Breast epithelium (tissue), 4 donors: ENCODE results near the gene PRR5L. TPM values are rescaled to one million over a fixed set of nuclear protein-coding genes. Genes with fewer than 3 reads are reported as not detected.

ENCODE experiments used
- DNase-seq, 2 donors: peaks; one replicate each; pipeline ENCODE4 v3.0.0-alpha.2; 2019; ENCODE audit warnings: low spot score in 2 of 2
- H3K27ac ChIP-seq, 2 donors: fragments of 200-600 bp; sonication (generic) in 1 of 2; one replicate each; pipeline ENCODE4 v1.5.1; 2016 to 2019; ENCODE audit warnings: mild to moderate bottlenecking in 1 of 2
- H3K27me3 ChIP-seq, 2 donors: fragments of 200-600 bp; sonication (generic) in 1 of 2; one replicate each; pipeline versions ENCODE4 v1.5.1 to v1.6.0; 2017 to 2019; ENCODE audit warnings: control low read depth in 1 of 2, mild to moderate bottlenecking in 1 of 2
- H3K36me3 ChIP-seq: fragments of 200-600 bp; one replicate; pipeline ENCODE4 v1.5.1; 2019
- H3K4me1 ChIP-seq, 2 donors: fragments of 200-600 bp; sonication (generic); one replicate each; pipeline ENCODE4 v1.5.1; 2016 to 2019; ENCODE audit warnings: control low read depth in 1 of 2
- H3K4me3 ChIP-seq, 3 donors: fragments of 200-600 bp; sonication (generic); 1 replicate in 2 of 3; 2 replicates in 1 of 3; pipeline ENCODE4 v1.5.1; 2016 to 2019; ENCODE audit warnings: mild to moderate bottlenecking in 3 of 3, moderate library complexity in 2 of 3
- H3K9me3 ChIP-seq, 2 donors: fragments of 200-600 bp; sonication (generic) in 1 of 2; one replicate each; pipeline ENCODE4 v1.5.1; 2016 to 2019; ENCODE audit warnings: control low read depth in 1 of 2
- POLR2A ChIP-seq: fragments of 450-650 bp; IDR thresholded peaks from one replicate; pipeline ENCODE4 v1.6.1; 2016; ENCODE audit warnings: antibody characterized with exemption, mild to moderate bottlenecking, moderate library complexity
- POLR2AphosphoS5 ChIP-seq, 3 donors: sonication (generic); formaldehyde crosslinking; IDR thresholded peaks; one replicate each; pipeline ENCODE4 v1.6.1; 2017; ENCODE audit warnings: antibody characterized with exemption in 3 of 3
- intact Hi-C: fragments of 100-400 bp; cut with DNase I; formaldehyde crosslinking; loops from one replicate; pipeline ENCODE4 v1.15.1; 2023; ENCODE audit warnings: low total_unique reads
- total RNA-seq, 3 donors: library from RNA; depleted of rRNA; stranded (reverse); fragments of >200 nt; gene quantifications; one replicate each; pipeline ENCODE4 v1.1.0, GENCODE V29; 2016
- TF ChIP-seq, protein P1 (sequence below), 3 donors: fragments of 450-650 bp; IDR thresholded peaks; one replicate each; pipeline ENCODE4 v1.5.1; 2016 to 2017; ENCODE audit warnings: antibody characterized with exemption in 3 of 3, mild to moderate bottlenecking in 3 of 3, moderate library complexity in 3 of 3

PRR5L gene
- total RNA-seq, 3 donors from 2014 or later = 5.6 to 16.1 (median 16.0) TPM

DNA sequence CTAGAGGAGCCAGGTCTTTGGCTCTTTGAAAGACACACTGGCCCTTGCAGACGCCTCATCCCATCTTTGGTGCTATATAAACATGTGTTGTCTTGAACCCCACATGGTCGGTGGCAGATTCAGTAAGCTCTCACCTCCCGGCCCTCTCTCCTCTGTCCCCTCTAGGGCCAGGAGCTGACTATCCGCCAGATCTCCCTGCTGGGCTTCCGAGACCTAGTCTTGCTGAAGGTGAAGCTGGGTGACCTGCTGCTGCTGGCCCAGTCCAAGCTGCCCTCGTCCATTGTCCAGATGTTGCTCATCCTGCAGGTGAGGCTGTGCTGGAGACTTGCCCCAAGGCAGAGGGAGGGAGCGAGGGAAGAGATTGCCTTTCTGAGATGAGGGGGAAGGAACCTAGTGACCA is 150.0 kb downstream of the PRR5L start:
- no peak overlapping the region for H3K27ac ChIP-seq
- H3K36me3 ChIP-seq = no peaks in the 10 kb centered on the region
- peaks cover 5 to 15% of the 10 kb centered on the region in 2 donors for H3K4me1 ChIP-seq
- no peak for DNase-seq
- intact Hi-C loops = no loop called here
- H3K27me3 ChIP-seq = no peaks in the 10 kb centered on the region
- TF ChIP-seq POLR2A (no peak), POLR2AphosphoS5 (IDR thresholded peaks at IDR 0.05) (no peak)
- TF ChIP-seq, protein P1, sequence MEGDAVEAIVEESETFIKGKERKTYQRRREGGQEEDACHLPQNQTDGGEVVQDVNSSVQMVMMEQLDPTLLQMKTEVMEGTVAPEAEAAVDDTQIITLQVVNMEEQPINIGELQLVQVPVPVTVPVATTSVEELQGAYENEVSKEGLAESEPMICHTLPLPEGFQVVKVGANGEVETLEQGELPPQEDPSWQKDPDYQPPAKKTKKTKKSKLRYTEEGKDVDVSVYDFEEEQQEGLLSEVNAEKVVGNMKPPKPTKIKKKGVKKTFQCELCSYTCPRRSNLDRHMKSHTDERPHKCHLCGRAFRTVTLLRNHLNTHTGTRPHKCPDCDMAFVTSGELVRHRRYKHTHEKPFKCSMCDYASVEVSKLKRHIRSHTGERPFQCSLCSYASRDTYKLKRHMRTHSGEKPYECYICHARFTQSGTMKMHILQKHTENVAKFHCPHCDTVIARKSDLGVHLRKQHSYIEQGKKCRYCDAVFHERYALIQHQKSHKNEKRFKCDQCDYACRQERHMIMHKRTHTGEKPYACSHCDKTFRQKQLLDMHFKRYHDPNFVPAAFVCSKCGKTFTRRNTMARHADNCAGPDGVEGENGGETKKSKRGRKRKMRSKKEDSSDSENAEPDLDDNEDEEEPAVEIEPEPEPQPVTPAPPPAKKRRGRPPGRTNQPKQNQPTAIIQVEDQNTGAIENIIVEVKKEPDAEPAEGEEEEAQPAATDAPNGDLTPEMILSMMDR (IDR thresholded peaks at IDR 0.05) = no peak
- no peaks in the 10 kb centered on the region for H3K9me3 ChIP-seq
- H3K4me3 ChIP-seq = no peak overlapping the region

DNA sequence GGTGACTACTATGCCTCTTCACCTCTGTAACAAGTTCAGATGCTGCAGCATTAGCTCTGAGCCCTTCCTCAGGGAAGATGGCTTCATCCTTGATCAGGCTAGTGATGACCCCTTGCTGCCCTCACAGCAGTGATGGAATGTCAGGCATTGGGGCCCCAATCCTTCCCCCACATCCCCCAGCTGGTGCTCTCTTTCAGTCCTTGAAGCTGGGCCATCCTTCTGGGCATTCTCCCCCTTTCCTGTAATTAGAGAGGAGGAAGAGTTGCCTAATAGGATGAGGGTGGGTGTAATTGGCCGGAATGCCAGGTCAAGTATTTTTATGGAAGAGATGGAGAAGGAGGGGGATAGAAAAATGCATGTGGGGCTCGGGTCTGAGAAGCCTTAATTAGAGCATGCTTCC is 151.4 kb downstream of the PRR5L start:
- no peak overlapping the region for H3K4me3 ChIP-seq
- no peaks in the 10 kb centered on the region for H3K27me3 ChIP-seq
- intact Hi-C loops = no loop called here
- H3K9me3 ChIP-seq = no peaks in the 10 kb centered on the region
- H3K36me3 ChIP-seq = no peaks in the 10 kb centered on the region
- H3K4me1 ChIP-seq = peaks cover 5 to 20% of the 10 kb centered on the region in 2 donors
- DNase-seq = no peak
- no peak overlapping the region for H3K27ac ChIP-seq
- TF ChIP-seq POLR2AphosphoS5 (IDR thresholded peaks at IDR 0.05) (no peak), POLR2A (no peak)
- TF ChIP-seq, protein P1 (IDR thresholded peaks at IDR 0.05) = no peak

DNA sequence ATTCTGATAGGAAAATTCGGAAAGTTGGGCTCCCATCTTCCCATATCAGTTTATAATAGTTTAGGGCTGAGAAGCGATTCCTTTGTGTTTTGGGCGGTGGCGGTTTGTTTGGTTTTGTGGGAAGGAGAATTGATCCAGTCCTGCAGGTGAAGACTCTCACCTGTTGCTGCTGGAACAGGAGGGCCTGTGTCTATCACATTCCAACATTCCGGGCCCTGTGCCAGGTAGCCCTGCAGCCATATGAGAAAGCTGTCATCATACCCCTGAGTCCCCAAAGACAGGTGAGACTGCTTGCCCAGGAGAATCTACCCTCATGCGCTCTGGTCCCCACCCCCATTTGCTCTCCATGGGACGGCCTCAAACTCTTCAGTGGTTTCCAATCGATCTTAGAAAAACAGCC is 151.9 kb downstream of the PRR5L start:
- H3K9me3 ChIP-seq = no peaks in the 10 kb centered on the region
- H3K4me3 ChIP-seq = no peak overlapping the region
- H3K27ac ChIP-seq = no peak overlapping the region
- H3K27me3 ChIP-seq = no peaks in the 10 kb centered on the region
- TF ChIP-seq POLR2A (no peak), POLR2AphosphoS5 (IDR thresholded peaks at IDR 0.05) (no peak)
- TF ChIP-seq, protein P1 (IDR thresholded peaks at IDR 0.05) = no peak
- peak; percentile 70 to 72 for DNase-seq
- no peaks in the 10 kb centered on the region for H3K36me3 ChIP-seq
- intact Hi-C loops = no loop called here
- H3K4me1 ChIP-seq = peaks cover 5 to 23% of the 10 kb centered on the region in 2 donors

DNA sequence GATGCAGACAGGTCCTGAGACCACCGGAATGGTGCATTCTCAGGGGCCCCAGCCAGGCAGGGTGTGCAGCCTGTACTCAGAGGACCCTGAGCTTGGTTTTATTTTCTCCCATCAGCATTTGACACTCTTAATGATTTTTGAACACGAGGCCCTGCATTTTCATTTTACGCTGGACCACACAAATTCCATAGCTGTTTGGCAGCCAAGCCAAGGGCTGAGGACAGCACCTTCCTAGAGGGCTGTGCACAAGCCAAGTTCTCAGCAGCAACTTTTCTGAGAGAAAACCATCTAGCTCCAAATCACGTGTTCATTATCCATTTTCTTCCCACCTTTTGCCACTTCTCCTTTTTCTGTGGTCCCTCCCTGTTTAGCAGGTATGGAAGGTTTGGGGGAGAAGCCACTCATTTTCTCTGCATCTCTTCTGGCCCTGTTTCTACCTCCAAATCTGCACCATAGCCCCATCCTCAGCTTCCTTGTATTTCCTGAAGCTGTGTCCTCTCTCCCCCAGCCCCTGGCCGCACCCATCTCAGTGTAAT is 153.5 kb downstream of the PRR5L start:
- no peak for DNase-seq
- peak overlapping the region in 1 of 3 donors; percentile 38 for H3K4me3 ChIP-seq
- intact Hi-C loops = no loop called here
- H3K27me3 ChIP-seq = no peaks in the 10 kb centered on the region
- no peaks in the 10 kb centered on the region for H3K9me3 ChIP-seq
- H3K4me1 ChIP-seq = peaks cover 5 to 23% of the 10 kb centered on the region in 2 donors
- no peak overlapping the region for H3K27ac ChIP-seq
- H3K36me3 ChIP-seq = no peaks in the 10 kb centered on the region
- TF ChIP-seq POLR2AphosphoS5 (IDR thresholded peaks at IDR 0.05) = no peak

DNA sequence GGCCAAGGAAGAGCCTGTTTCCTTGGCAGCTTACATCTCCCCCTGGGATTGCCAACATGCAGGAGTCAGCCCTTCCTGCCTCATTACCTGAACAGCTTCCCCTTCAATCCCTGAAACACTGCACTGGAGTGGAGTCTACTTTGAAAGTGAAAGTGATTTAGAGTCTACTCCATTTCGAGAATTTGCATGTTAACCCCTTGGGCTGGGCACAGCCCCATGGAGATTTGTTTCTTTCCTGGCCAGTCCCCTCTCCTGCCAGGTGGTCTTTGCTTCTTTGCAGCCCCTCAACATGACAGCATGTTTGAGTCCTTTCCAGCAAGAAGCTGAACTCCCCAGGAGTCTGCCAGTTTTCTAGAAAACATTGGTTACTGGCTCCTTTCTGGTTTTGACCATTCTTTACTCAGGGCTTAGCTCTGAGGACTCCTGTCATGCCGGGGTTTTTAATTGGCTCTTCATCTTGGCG is 154.1 kb downstream of the PRR5L start:
- Histone ChIP-seq H3K27ac (no peak overlapping the region), H3K27me3 (no peaks in the 10 kb centered on the region), H3K9me3 (no peaks in the 10 kb centered on the region), H3K4me1 (peaks cover 6 to 26% of the 10 kb centered on the region in 2 donors), H3K36me3 (no peaks in the 10 kb centered on the region), H3K4me3 (peak overlapping the region in 2 of 3 donors; percentile 9 to 38)
- no peak for DNase-seq
- intact Hi-C loops = no loop called here
- TF ChIP-seq POLR2A = no peak
- no peak for TF ChIP-seq POLR2AphosphoS5 (IDR thresholded peaks at IDR 0.05)
- TF ChIP-seq, protein P1 (IDR thresholded peaks at IDR 0.05) = no peak

DNA sequence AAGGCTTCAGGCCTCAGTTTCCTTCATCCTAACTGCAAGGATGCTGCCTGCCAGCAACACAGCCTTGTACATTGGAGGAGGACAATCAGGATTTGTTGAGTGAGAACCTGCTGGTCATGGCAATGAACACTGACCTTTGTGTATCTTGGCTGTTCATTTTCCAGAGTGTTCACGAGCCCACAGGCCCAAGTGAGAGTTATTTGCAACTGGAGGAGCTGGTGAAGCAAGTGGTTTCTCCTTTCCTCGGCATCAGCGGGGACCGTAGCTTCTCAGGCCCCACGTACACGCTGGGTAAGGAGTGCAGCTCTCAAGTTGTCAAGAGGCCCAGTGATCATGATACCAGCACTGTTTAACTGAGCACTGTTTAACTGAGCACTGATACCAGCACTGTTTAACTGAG is 155.0 kb downstream of the PRR5L start:
- H3K4me1 ChIP-seq = peaks cover 14 to 33% of the 10 kb centered on the region in 2 donors
- no peaks in the 10 kb centered on the region for H3K9me3 ChIP-seq
- DNase-seq = no peak
- H3K27ac ChIP-seq = no peak overlapping the region
- intact Hi-C loops = no loop called here
- TF ChIP-seq, protein P1 (IDR thresholded peaks at IDR 0.05) = no peak
- no peaks in the 10 kb centered on the region for H3K36me3 ChIP-seq
- H3K27me3 ChIP-seq = no peaks in the 10 kb centered on the region
- H3K4me3 ChIP-seq = no peak overlapping the region
